A673 (cell line): ENCODE data around the gene UACA. TPM values are rescaled to one million over a fixed set of nuclear protein-coding genes. Genes with fewer than 3 reads are reported as not detected.

Source experiments
- BruUV-seq: library from RNA; stranded (reverse); fragments of 400-500 nt; replicated peaks from 2 replicates; lab custom pipeline; 2021; lab: Mats Ljungman, UMichigan
- CTCF ChIA-PET: fragments of 300-600 bp; sonication (Branson Sonifier 250); formaldehyde crosslinking; loops from one replicate; lab custom pipeline; 2022; ENCODE audit warnings: antibody characterized with exemption; lab: Charles Lee
- POLR2A ChIA-PET: fragments of 300-600 bp; sonication (Branson Sonifier 250); formaldehyde crosslinking; loops from one replicate; lab custom pipeline; 2022; ENCODE audit warnings: antibody characterized with exemption; ENCODE audit not compliant: low non-redundant PET; lab: Charles Lee
- DNase-seq: peaks from one replicate; pipeline ENCODE4 v3.0.0-alpha.2; 2015; ENCODE audit warnings: low spot score
- H3K27ac ChIP-seq: fragments of 200-600 bp; sonication (generic); 2 replicates; pipeline ENCODE4 v1.5.1; 2016; ENCODE audit warnings: mixed run types, low read depth, mild to moderate bottlenecking, mixed read lengths, antibody characterized with exemption, low read length; ENCODE audit not compliant: poor library complexity, severe bottlenecking
- H3K27me3 ChIP-seq: fragments of 200-600 bp; sonication (generic); replicated peaks from 2 replicates; pipeline ENCODE4 v1.6.1; 2017; ENCODE audit warnings: mixed run types, low read depth, mild to moderate bottlenecking, mixed read lengths, antibody characterized with exemption, low read length; ENCODE audit not compliant: insufficient read depth, poor library complexity
- H3K36me3 ChIP-seq: fragments of 200-600 bp; sonication (generic); 2 replicates; pipeline ENCODE4 v1.6.1; 2016; ENCODE audit warnings: mixed run types, mild to moderate bottlenecking, mixed read lengths, antibody characterized with exemption, low read length; ENCODE audit not compliant: insufficient read depth, poor library complexity, severe bottlenecking
- H3K4me1 ChIP-seq: fragments of 200-600 bp; sonication (generic); 2 replicates; pipeline ENCODE4 v1.6.1; 2017; ENCODE audit warnings: mixed run types, mild to moderate bottlenecking, mixed read lengths, antibody characterized with exemption, low read length; ENCODE audit not compliant: insufficient read depth, poor library complexity, severe bottlenecking
- H3K4me3 ChIP-seq: fragments of 200-600 bp; sonication (generic); 2 replicates; pipeline ENCODE4 v1.5.1; 2016; ENCODE audit warnings: low read depth, mixed run types, mild to moderate bottlenecking, mixed read lengths, low read length; ENCODE audit not compliant: poor library complexity, severe bottlenecking
- H3K9me3 ChIP-seq: fragments of 200-600 bp; sonication (generic); 2 replicates; pipeline ENCODE4 v1.6.1; 2016; ENCODE audit warnings: mixed run types, low read depth, mild to moderate bottlenecking, mixed read lengths, antibody characterized with exemption, low read length; ENCODE audit not compliant: poor library complexity, severe bottlenecking
- CTCF ChIP-seq: fragments of 300-800, 200-600 bp; sonication (generic); conservative IDR thresholded peaks from 2 replicates; pipeline ENCODE4 v1.5.1; 2017; ENCODE audit warnings: low read depth, mild to moderate bottlenecking, antibody characterized with exemption, low read length, moderate library complexity, mixed read lengths
- EZH2 ChIP-seq: fragments of 200-600 bp; sonication (generic); IDR thresholded peaks from 2 replicates; pipeline ENCODE4 v1.6.1; 2017; ENCODE audit warnings: borderline replicate concordance, low read depth, mild to moderate bottlenecking, mixed read lengths, antibody characterized with exemption, low read length; ENCODE audit not compliant: poor library complexity, severe bottlenecking
- intact Hi-C: fragments of 100-400 bp; cut with micrococcal nuclease; formaldehyde crosslinking; loops from one replicate; pipeline ENCODE4 v1.10.0; 2022; ENCODE audit not compliant: unreplicated experiment
- total RNA-seq: library from RNA; stranded (reverse); gene quantifications from 2 replicates; pipeline ENCODE4 v1.2.3, GENCODE V29; 2021

Gene UACA
- total RNA-seq, 1 experiment from 2014 or later: 26.9 TPM

GRCh38 chr15:70712271-70712670 lies 51.1 kb downstream of the UACA start:
- CTCF ChIA-PET: no interaction called here
- TF ChIP-seq EZH2 (no peak), CTCF (no peak)
- POLR2A ChIA-PET: no interaction called here
- Histone ChIP-seq H3K4me3 (no peak overlapping the region), H3K4me1 (peaks cover 18% of the 10 kb centered on the region), H3K27me3 (no peaks in the 10 kb centered on the region), H3K9me3 (no peaks in the 10 kb centered on the region), H3K27ac (no peak overlapping the region), H3K36me3 (no peaks in the 10 kb centered on the region)
- no TSS peak for BruUV-seq
- intact Hi-C loops: no loop called here
- DNase-seq: no peak

GRCh38 chr15:70710714-70711113 lies 52.6 kb downstream of the UACA start:
- no peak for DNase-seq
- BruUV-seq: no TSS peak
- H3K27me3 ChIP-seq: no peaks in the 10 kb centered on the region
- intact Hi-C loops: no loop called here
- ChIA-PET POLR2A (no interaction called here), CTCF (no interaction called here)
- peaks cover 18% of the 10 kb centered on the region for H3K4me1 ChIP-seq
- no peaks in the 10 kb centered on the region for H3K9me3 ChIP-seq
- TF ChIP-seq CTCF (no peak), EZH2 (no peak)
- H3K27ac ChIP-seq: no peak overlapping the region
- no peaks in the 10 kb centered on the region for H3K36me3 ChIP-seq
- H3K4me3 ChIP-seq: no peak overlapping the region

GRCh38 chr15:70708839-70709238 lies 54.5 kb downstream of the UACA start:
- POLR2A ChIA-PET: no interaction called here
- no peak overlapping the region for H3K27ac ChIP-seq

More at GRCh38 chr15:70708839-70709238, 54.5 kb downstream of the UACA start:
- DNase-seq: peak; percentile 53
- H3K27me3 ChIP-seq: no peaks in the 10 kb centered on the region
- BruUV-seq: no TSS peak
- no peaks in the 10 kb centered on the region for H3K9me3 ChIP-seq
- intact Hi-C loops: no loop called here
- H3K4me3 ChIP-seq: no peak overlapping the region
- peaks cover 6% of the 10 kb centered on the region for H3K4me1 ChIP-seq
- CTCF ChIA-PET: no interaction called here
- TF ChIP-seq CTCF (no peak), EZH2 (no peak)
- H3K36me3 ChIP-seq: no peaks in the 10 kb centered on the region
